Ovary (tissue), 3 donors: Measurements from ENCODE around the gene SYAP1.

Experiments used
- EP300 ChIP-seq: sonication (generic); formaldehyde crosslinking; IDR thresholded peaks from one replicate; pipeline ENCODE4 v1.6.1; 2017; ENCODE audit warnings: antibody characterized with exemption
- POLR2A ChIP-seq: fragments of 450-650 bp; IDR thresholded peaks from one replicate; pipeline ENCODE4 v1.6.1; 2017; ENCODE audit warnings: antibody characterized with exemption, mild to moderate bottlenecking, moderate library complexity
- TF ChIP-seq, protein P1 (sequence below), 3 donors: fragments of 450-650 bp in 2 of 3; fragments of 200-600 bp in 1 of 3; IDR thresholded peaks; one replicate each; pipeline versions ENCODE4 v1.5.1 to v1.8.0; 2016 to 2022; ENCODE audit warnings: antibody characterized with exemption in 3 of 3, mild to moderate bottlenecking in 1 of 3
- donor health status: DM: no; HTN: no; CAD: no.

DNA sequence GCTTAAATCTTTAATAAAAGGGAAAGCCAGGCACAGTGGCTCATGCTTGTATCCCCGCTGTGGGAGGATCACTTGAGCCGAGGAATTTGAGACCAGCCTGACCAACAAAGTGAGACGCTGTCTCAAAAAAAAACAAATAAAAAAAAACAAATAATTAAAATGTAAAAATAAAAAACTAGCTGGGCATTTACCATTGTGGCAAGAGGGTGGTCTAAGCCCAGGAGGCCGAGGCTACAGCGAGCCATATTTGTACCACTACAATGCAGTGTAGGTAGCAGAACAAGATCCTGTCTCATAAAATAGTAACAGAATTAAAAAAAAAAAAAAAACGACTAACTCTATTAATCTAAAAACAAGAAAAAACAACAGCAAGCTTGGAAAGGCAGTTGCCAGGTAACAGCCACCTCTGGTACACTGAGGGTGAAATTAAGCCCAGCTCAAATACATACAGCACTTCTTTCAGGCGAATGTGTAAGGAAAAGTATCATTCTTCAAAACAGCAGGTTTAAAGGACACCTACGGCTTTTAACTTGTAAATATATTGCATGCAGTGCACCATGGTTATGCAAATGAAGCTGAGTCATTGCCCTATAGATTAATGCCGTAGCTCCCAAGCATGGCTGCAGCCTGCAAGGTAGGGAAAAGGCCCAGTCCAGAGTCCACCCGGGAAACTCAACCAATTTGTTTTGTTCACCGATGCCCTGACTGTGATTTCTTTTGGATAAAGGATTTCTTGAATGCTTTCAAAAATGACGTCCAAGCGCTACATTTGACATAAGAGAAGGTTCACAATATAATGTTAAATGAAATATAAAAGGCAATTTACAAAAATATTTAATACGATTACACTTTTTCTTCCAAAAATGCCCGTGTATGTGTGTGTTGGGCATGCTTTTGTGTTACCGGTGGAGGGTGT is 52.3 kb downstream of the SYAP1 start:
- TF ChIP-seq, protein P1, sequence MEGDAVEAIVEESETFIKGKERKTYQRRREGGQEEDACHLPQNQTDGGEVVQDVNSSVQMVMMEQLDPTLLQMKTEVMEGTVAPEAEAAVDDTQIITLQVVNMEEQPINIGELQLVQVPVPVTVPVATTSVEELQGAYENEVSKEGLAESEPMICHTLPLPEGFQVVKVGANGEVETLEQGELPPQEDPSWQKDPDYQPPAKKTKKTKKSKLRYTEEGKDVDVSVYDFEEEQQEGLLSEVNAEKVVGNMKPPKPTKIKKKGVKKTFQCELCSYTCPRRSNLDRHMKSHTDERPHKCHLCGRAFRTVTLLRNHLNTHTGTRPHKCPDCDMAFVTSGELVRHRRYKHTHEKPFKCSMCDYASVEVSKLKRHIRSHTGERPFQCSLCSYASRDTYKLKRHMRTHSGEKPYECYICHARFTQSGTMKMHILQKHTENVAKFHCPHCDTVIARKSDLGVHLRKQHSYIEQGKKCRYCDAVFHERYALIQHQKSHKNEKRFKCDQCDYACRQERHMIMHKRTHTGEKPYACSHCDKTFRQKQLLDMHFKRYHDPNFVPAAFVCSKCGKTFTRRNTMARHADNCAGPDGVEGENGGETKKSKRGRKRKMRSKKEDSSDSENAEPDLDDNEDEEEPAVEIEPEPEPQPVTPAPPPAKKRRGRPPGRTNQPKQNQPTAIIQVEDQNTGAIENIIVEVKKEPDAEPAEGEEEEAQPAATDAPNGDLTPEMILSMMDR (IDR thresholded peaks at IDR 0.05) = no peak
- TF ChIP-seq POLR2A (no peak), EP300 (no peak)
